Mucosa of descending colon (tissue), 3 donors: ENCODE data around the gene CDIPT. TPM values are rescaled to one million over a fixed set of nuclear protein-coding genes. Genes with fewer than 3 reads are reported as not detected.
A peak's percentile ranks its signal among the peaks of the same experiment; 100 is the strongest.
"Not testable (repeated sequence)": the region's sequence is repeated elsewhere in the genome, so short reads cannot be mapped to it uniquely, and the experiment has no call there.

Experiments used
- ATAC-seq: fragments of 200-7000 bp; cut with Tn5 transposase; one replicate; pipeline ENCODE4 v1.9.1; 2020; ENCODE audit warnings: mild to moderate bottlenecking, moderate library complexity
- DNase-seq, 3 donors: peaks; one replicate each; pipeline ENCODE4 v3.0.0-alpha.2; 2020
- H3K36me3 ChIP-seq: fragments of 200-600 bp; one replicate; pipeline ENCODE4 v1.8.0; 2021; ENCODE audit warnings: low read depth, mild to moderate bottlenecking
- H3K4me1 ChIP-seq: fragments of 200-600 bp; one replicate; pipeline ENCODE4 v1.8.0; 2021; ENCODE audit warnings: low read depth, mild to moderate bottlenecking
- H3K4me3 ChIP-seq: fragments of 200-600 bp; one replicate; pipeline ENCODE4 v1.8.0; 2021; ENCODE audit warnings: mild to moderate bottlenecking
- H3K9me3 ChIP-seq: fragments of 200-600 bp; one replicate; pipeline ENCODE4 v1.8.0; 2021; ENCODE audit warnings: mild to moderate bottlenecking
- CTCF ChIP-seq: fragments of 200-600 bp; IDR thresholded peaks from one replicate; pipeline ENCODE4 v1.8.0; 2022; ENCODE audit warnings: antibody characterized with exemption, mild to moderate bottlenecking
- intact Hi-C, 2 donors: fragments of 100-400 bp; cut with DNase I in 1 of 2; cut with micrococcal nuclease in 1 of 2; formaldehyde crosslinking; loops; one replicate each; pipeline versions ENCODE4 v1.11.0 to v1.11.1; 2022; cut with DNase I, micrococcal nuclease
- total RNA-seq, 3 donors: library from RNA; stranded (reverse); fragmentation: NEBNext Ultra II Directional in 2 of 3; extraction: Animal tissue kit (Norgen Biotek cat#: 25700) in 2 of 3; gene quantifications; one replicate each; pipeline versions ENCODE4 v1.2.1 to v1.2.4, GENCODE V29; 2021 to 2023
- donor health status: DM: no; HTN: no; CAD: no; lungs with moderate emphysema.
- donor health status: DM: no; HTN: no; CAD: no.
- donor health status: DM: no; HTN: yes; CAD: no.

CDIPT gene
- total RNA-seq, 3 donors from 2014 or later, result 53.1 to 102 (median 90.5) TPM

- DNase-seq, result no peak
- intact Hi-C loops, result no loop called here
- Histone ChIP-seq H3K9me3 (no peaks in the 10 kb centered on the region), H3K36me3 (peaks cover 25% of the 10 kb centered on the region), H3K4me3 (no peak overlapping the region), H3K4me1 (peaks cover 11% of the 10 kb centered on the region)
- TF ChIP-seq CTCF, result no peak
- no peak for ATAC-seq
These were observed 28.9 kb downstream of the CDIPT start for GRCh38 chr16:29834079-29834478.

- intact Hi-C loops, DNase-seq, ATAC-seq: not testable (repeated sequence)
These were observed 29.8 kb downstream of the CDIPT start for GRCh38 chr16:29833219-29833618.

GRCh38 chr16:29831490-29831889 lies 31.5 kb downstream of the CDIPT start:
- H3K36me3 ChIP-seq, result peaks cover 10% of the 10 kb centered on the region
- intact Hi-C loops, result no loop called here
- no peak for ATAC-seq

More at GRCh38 chr16:29833219-29833618, 29.8 kb downstream of the CDIPT start:
- not testable (repeated sequence) for H3K4me3 ChIP-seq, H3K9me3 ChIP-seq
- Histone ChIP-seq H3K4me1 (peaks cover 20% of the 10 kb centered on the region), H3K36me3 (peaks cover 22% of the 10 kb centered on the region)

GRCh38 chr16:29830774-29831173 lies 32.3 kb downstream of the CDIPT start:
- DNase-seq, result no peak
- TF ChIP-seq CTCF, result no peak
- H3K4me3 ChIP-seq, result no peak overlapping the region
- intact Hi-C loops, result no loop called here
- peaks cover 44% of the 10 kb centered on the region for H3K4me1 ChIP-seq
- no peak for ATAC-seq
- no peaks in the 10 kb centered on the region for H3K9me3 ChIP-seq
- H3K36me3 ChIP-seq, result peaks cover 8% of the 10 kb centered on the region

More at GRCh38 chr16:29831490-29831889, 31.5 kb downstream of the CDIPT start:
- TF ChIP-seq CTCF, result no peak
- H3K4me3 ChIP-seq, result no peak overlapping the region
- H3K4me1 ChIP-seq, result peaks cover 37% of the 10 kb centered on the region
- H3K9me3 ChIP-seq, result no peaks in the 10 kb centered on the region
- no peak for DNase-seq

GRCh38 chr16:29826342-29826695 lies 36.7 kb downstream of the CDIPT start:
- H3K4me3 ChIP-seq, result no peak overlapping the region
- no peak for ATAC-seq

More at GRCh38 chr16:29826342-29826695, 36.7 kb downstream of the CDIPT start:
- H3K4me1 ChIP-seq, result peaks cover 87% of the 10 kb centered on the region
- no peaks in the 10 kb centered on the region for H3K9me3 ChIP-seq
- intact Hi-C loops, result no loop called here
- H3K36me3 ChIP-seq, result no peaks in the 10 kb centered on the region
- TF ChIP-seq CTCF, result no peak
- peak in 2 of 3 donors; percentile 35 to 36 for DNase-seq
